ENCODE data around the gene FARP1.

FARP1 gene

GRCh38 chr13:98225036-98225940 lies 82.4 kb downstream of the FARP1 start:
- no peak for TF ChIP-seq TAF1 (IDR thresholded peaks at IDR 0.05; ENCODE audit: borderline replicate concordance, insufficient read depth, low read length)
- TF ChIP-seq POLR2AphosphoS5 (IDR thresholded peaks at IDR 0.05; ENCODE audit: low read depth, low read length): no peak
- TF ChIP-seq SIN3A (IDR thresholded peaks at IDR 0.05; ENCODE audit: borderline replicate concordance, insufficient read depth, low read length): no peak
- no peak for TF ChIP-seq FOXP2 (optimal IDR thresholded peaks at IDR 0.05; ENCODE audit: borderline replicate concordance, extremely low read depth, extremely low read length, insufficient read depth)
- no peak for TF ChIP-seq REST (IDR thresholded peaks at IDR 0.05; ENCODE audit: insufficient read depth in 1 of 2, low read depth in 2 of 2, low read length in 2 of 2)

DNA sequence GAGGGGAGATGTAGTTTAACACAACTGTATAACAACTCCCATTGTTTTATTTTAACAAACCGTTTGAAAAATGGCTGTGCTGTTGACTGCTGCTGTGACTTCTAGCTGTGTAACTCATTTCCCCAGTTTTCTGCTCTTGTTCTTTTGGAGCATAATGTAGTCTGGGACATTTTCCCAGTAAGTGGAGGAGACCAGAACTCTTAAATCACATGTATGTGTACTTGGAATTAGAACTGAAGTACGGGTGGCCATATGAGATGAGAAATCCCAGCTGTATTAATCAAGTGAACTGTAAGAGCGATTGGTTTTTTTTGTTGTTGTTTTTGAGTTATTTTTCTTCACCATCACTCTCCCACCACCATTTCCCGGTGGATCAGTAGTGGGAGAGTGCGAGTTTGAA lies 83.6 kb downstream of the FARP1 start:
- no peak for TF ChIP-seq FOXP2 (optimal IDR thresholded peaks at IDR 0.05; ENCODE audit: borderline replicate concordance, extremely low read depth, extremely low read length, insufficient read depth)
- TF ChIP-seq POLR2AphosphoS5 (IDR thresholded peaks at IDR 0.05; ENCODE audit: low read depth, low read length): no peak
- no peak for TF ChIP-seq TAF1 (IDR thresholded peaks at IDR 0.05; ENCODE audit: borderline replicate concordance, insufficient read depth, low read length)
- TF ChIP-seq REST (IDR thresholded peaks at IDR 0.05; ENCODE audit: insufficient read depth in 1 of 2, low read depth in 2 of 2, low read length in 2 of 2): no peak
- TF ChIP-seq SIN3A (IDR thresholded peaks at IDR 0.05; ENCODE audit: borderline replicate concordance, insufficient read depth, low read length): no peak

GRCh38 chr13:98228661-98229341 lies 85.9 kb downstream of the FARP1 start:
- TF ChIP-seq SIN3A (IDR thresholded peaks at IDR 0.05; ENCODE audit: borderline replicate concordance, insufficient read depth, low read length) (no peak), TAF1 (IDR thresholded peaks at IDR 0.05; ENCODE audit: borderline replicate concordance, insufficient read depth, low read length) (no peak), FOXP2 (optimal IDR thresholded peaks at IDR 0.05; ENCODE audit: borderline replicate concordance, extremely low read depth, extremely low read length, insufficient read depth) (no peak), POLR2AphosphoS5 (IDR thresholded peaks at IDR 0.05; ENCODE audit: low read depth, low read length) (no peak), REST (IDR thresholded peaks at IDR 0.05; ENCODE audit: insufficient read depth in 1 of 2, low read depth in 2 of 2, low read length in 2 of 2) (no peak)

DNA sequence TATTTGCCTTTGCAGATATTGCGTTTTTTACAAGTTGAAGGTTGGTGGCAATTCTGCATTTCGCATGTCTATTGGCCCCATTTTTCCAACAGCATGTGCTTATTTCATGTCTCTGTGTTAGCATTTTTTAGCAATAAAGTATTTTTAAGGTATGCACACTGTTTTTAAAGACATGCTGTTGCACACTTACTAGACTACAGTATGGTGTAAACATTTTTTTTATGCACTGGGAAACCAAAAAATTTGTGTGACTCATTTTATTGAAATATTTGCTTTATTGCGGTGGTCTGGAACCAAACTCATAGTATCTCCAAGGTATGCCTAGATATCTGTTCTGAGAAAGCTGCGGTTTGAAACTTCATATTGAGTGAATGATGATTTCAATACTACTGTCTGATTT lies 89.6 kb downstream of the FARP1 start:
- TF ChIP-seq REST (IDR thresholded peaks at IDR 0.05; ENCODE audit: insufficient read depth in 1 of 2, low read depth in 2 of 2, low read length in 2 of 2) (no peak), SIN3A (IDR thresholded peaks at IDR 0.05; ENCODE audit: borderline replicate concordance, insufficient read depth, low read length) (no peak), FOXP2 (optimal IDR thresholded peaks at IDR 0.05; ENCODE audit: borderline replicate concordance, extremely low read depth, extremely low read length, insufficient read depth) (no peak), POLR2AphosphoS5 (IDR thresholded peaks at IDR 0.05; ENCODE audit: low read depth, low read length) (no peak), TAF1 (IDR thresholded peaks at IDR 0.05; ENCODE audit: borderline replicate concordance, insufficient read depth, low read length) (no peak)

Measured in PFSK-1 (cell line).